HG02610 (cell line): Measurements from ENCODE around the gene FRMD4A.
"Not testable (repeated sequence)": the region's sequence is repeated elsewhere in the genome, so short reads cannot be mapped to it uniquely, and the experiment has no call there.

Experiments
- ATAC-seq: cut with Tn5 transposase; IDR thresholded peaks from one replicate; pipeline ENCODE4 v1.9.1; 2021; ENCODE audit warnings: mild to moderate bottlenecking, moderate library complexity; ENCODE audit not compliant: unreplicated experiment

FRMD4A gene

DNA sequence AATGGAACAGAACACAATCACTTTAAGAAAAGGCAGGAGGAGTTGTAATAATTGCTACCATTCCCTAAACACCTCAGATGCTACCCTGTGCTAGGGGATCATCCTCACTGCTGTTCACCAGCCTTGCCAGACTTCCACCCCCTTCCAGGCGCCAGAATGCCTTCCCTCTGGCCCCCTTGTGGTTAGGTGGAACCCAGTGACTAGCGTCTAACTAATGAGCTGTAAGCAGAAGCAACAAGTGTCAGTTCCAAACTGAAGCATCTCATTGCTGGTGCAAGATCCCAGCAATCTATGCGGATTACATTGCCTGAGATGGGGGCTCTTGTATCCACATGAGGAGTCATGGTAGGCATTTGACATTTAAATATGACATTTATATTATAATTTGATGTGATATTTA, 86.6 kb downstream of the FRMD4A start:
- no peak for ATAC-seq

DNA sequence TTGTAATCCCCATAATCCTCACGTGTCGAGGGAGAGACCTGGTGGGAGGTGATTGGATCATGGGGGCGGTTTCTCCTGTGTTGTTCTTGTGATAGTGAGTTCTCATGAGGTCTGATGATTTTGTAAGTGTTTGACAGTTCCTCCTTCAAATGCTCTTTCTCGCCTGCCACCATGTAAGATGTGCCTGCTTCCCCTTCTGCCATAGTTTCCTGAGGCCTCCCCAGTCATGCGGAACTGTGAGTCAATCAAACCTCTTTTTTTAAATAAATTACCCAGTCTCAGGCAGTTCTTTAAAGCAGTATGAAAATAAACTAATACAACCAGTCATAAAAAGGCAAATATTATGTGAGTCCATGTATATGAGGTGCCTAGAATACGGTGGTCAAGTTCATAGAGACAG, 87.5 kb downstream of the FRMD4A start:
- ATAC-seq: no peak

DNA sequence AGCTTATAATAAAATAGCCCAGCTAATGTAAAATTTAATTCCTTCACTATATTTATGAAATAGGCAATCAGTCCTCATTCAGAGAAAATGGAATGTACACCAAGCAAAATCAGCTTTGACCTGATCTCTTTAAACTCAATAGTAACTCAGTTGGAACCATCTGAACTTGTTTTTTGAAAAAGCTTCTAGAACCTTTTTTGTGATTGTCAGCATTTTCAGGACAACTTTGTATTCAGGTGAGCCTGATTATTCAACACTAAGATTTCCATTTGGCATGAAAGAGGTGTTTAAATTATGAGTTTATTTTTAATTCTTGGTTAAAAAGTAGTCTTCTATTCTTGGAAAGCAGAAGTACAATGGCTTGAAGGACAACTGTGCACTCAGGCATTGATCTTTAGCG, 89.5 kb downstream of the FRMD4A start:
- no peak for ATAC-seq

DNA sequence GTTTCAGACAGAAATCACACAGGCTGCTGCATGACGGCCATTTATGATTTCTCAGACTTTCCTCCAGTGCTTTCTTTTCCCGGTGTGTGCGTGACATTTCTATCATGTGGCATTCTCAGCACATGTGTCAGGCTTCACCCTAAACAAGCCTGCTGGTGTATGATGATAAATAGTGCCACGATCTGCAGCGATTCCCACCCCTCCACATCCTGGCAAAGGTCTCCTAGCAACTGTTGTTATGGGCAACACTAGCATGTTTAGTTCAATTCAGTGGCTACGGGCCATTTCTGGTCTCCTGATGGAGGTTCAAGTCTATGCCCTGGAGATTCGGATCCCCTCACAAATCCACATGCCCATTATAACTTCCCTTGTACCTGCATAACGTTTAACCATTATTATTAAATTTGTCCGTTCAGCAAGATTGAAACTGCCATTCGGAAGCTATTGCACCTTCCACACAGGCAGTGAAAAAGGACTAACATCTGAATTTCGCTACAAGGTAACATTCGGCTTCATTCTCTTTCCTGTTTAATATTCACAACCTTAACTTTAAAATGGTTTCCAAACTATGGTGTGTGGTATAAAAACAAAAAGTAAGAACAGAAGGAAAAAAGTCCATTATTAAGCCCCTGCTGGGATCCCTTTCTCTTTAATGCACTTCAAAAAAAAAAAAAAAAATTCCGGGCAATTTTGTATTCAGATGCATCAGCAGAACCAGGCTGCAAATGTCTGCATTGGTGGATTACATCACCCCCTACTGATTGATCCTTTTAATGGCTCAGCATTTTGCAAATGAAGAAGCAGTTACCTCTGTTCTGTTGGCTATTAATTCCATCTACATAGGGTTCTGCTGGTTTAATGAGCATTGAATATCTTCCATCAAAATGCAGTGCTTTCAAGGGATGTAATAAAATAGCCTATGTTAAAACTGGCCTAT, 90.2 kb downstream of the FRMD4A start:
- ATAC-seq: no peak

DNA sequence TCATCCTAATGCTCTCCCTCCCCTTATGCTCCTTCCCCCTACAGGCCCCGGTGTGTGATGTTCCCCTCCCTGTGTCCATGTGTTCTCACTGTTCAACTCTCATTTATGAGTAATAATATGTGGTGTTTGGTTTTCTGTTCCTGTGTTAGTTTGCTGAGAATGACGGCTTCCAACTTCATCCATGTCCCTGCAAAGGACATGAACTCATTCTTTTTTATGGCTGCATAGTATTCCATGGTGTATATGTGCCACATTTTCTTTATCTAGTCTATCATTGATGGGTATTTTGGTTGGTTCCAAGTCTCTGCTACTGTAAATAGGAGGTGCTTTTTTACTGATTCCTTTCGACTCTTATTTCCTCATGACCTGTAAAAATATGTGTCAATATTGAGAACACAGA, 92.1 kb downstream of the FRMD4A start:
- ATAC-seq: not testable (repeated sequence)

DNA sequence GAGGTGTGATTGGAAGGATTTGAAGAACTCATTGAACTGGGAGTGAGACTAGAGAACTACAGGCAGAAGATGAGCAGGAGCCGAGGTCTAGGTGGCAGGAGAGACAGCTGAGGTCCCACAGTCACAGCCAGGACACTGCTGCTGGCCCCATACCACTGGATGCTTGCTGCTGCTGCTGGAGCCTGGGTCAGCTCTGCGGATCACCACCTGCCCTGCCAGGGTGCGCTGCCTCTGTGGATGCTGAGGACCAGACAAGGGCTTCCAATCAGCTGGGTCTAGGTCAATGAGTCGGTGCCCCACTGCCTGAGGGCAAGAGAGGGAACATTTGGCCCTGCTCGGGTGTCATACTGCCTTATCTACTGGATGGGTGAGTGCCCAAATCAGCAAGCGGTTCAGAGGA, 94.4 kb downstream of the FRMD4A start:
- ATAC-seq: no peak

DNA sequence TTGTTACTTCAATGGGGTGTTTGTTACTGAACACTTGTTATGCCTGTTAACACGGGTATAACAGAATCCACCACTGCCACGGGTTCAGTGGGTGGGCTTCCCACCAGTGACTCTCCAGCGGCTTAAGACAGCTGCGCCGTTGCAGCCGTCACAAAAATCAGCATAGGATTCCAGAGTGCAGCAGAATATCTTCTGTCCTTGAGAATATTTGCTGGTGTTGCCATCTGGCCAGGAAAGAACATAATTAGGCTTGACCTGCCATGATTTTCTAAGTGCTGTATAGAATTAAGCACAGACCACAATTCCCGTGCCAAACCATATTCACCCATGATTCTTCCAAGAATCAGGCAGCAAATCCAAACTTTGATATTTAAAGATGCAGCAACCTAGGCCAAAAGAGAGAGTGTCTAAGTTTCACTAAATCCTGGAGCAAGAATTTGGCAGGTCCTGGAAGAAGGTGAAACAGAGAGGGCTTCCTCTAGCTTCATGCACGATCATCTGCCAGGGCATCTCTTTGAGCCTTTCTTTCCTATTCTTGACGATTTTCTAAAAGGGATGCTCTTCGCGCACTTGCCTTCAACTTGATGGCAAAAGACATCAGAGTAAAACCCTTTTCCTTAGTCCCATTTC, 95.0 kb downstream of the FRMD4A start:
- ATAC-seq: no peak

DNA sequence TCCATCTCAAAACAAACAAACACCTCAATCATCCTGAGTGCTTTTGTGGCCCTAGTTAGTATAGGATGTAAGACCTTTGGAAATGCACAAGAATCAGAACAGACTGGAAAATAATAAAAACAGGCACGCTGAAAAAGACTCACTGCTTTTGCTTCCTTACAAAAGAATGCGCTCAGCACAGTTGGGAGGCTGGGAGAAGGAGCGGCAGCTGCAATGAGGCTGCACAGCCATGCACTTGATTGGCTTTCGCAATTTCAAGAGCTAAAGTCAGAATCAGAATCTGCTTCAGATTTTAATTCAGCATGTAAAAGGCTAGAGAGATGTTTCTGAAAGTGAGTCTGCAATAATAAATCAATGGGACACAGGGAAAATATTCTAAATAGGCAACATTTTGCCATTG, 97.2 kb downstream of the FRMD4A start:
- no peak for ATAC-seq

DNA sequence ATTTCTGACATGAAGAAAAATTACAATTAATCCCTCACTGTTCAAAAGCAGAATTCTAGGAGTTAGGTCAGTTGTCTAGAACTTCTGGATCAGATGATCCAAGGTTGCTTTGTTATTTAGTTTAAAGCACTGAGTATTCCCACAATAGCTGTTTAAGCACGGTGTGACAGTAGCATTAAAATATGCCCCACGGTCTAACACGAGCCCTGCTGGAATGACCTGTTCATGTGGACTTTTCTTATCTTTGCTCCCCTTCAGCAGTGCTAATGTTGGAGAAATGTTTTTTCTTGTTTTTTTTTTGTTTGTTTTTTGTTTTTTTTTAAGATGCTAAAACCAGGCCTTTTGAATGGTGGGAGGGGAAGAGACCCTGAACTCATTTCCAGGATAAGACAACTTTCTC, 101.9 kb downstream of the FRMD4A start:
- ATAC-seq: not testable (repeated sequence)

DNA sequence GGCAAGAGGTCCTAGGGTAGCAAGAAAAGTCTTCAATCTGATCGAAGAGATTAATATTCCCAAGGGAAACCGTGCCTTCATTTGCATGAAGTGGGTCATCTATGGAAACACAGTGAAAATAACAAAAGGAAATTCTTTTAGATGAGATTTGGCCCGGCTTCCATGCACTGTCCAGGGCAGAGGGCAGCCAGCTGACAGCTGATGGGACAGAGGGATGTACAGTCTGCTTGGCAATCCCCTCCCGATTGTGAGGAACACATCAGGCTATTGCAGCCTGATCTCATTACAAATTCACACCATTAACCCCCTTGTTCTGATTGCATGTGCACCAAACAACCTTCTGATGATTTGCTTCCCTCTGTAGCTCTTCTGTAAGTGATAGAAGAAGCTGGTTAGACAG, 105.3 kb downstream of the FRMD4A start:
- ATAC-seq: no peak

DNA sequence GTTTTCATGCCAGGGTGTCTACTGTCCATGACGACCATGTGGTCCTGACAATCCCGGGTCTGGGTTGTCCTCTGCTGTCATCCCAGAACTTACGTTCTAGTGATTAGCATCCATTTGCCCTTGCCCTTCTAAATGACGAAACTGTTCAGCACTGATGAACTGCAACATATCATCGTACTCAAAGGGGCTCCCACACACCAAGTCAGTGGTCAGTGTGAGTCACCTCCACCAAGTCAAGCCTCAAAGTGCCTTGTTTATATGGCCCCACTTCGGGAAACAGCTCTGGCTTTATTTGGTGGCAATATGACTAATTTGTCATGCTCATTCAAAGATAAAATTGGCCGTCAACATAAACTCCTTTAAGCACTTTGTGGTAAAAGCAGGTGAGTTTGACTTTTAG, 110.7 kb downstream of the FRMD4A start:
- no peak for ATAC-seq

DNA sequence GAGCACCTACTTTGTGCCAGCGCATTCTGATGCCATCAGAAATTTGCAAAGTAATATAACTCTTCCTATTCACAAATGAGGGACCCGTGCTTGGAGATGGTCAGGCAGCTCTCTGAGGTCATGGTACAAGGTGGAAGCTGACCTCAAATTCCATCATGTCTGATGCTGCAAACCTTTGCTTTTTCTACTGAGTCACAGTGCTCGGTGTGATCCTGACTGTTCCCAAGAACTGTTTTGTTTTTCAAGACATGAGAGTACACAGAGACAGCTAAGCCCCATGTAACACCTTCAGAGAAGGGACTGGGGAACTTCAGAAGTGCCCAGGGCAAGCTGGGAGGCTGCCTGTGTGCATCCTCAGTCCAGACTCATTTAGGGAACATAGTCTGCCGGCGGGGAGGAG, 111.3 kb downstream of the FRMD4A start:
- ATAC-seq: no peak

DNA sequence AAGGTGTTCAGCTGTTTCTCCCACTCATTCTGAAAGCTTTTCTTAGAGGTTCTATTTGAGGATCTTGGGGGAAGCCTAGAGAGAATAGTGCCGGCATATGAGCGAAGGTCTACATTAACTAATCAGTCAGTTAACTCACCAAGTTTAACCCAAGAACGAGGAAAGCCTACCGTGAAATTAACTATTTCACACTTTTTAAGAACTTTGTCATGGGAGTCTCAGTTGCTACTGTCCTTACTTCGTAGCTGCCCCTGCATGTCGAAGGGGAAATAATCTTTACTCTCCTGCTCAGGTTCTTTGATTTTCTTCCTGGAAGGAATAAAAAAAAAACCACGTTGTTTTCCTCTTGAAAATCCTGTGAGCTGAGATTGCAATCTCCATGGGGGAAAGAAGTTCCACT, 115.1 kb downstream of the FRMD4A start:
- ATAC-seq: no peak

DNA sequence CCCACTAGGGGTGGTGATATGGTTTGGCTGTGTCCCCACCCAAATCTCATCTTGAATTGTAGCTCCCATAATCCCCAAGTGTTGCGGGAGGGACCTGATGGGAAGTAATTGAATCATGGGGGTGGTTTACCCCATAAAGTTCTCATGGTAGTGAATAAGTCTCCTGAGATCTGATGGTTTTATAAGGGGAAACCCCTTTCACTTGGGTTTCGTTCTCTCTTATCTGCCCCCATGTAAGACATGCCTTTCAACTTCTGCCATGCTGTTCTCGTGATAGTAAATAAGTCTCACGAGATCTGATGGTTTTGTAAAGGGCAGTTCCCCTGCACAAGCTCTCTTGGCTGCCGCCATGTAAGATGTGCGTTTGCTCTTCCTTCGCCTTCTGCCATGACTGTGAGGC, 117.0 kb downstream of the FRMD4A start:
- ATAC-seq: not testable (repeated sequence)

DNA sequence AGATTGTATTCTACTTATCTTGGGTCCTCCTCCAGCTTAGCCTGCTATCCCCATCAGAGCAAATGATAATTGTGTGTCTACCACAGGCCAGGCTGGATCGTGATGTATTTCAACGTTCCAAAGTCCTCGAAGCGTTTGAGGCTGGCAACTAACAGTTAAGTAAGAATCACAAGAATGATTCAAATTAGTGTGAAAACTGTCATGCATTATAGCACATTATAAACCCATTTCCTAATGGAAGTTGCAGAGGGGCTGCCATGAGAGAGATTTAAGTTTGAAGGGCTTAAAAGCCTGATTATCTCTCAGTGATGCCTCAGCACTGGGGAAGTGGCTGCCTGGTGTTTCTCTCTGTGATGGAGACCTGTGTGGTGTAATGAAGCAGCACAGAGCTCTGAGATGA, 119.1 kb downstream of the FRMD4A start:
- ATAC-seq: no peak

DNA sequence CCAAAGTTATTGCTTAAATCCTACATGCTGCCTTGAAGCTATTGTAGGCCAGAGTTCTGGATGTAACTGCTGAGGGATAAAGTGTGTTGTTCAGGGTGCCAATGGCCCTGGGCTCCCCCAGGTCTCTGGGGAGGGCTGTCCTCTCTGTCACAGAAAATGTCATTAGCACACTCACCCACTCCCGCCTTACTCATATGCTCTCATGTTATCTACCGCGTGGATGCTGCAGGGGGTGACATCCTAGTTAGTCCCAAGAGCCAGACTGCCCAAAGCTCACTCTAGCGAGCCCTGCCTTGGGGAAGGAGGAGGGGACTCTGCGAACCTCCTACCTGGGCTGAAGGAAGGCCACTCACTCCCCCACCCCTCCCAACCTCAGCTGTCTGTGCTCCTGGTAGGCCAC, 122.5 kb downstream of the FRMD4A start:
- no peak for ATAC-seq

DNA sequence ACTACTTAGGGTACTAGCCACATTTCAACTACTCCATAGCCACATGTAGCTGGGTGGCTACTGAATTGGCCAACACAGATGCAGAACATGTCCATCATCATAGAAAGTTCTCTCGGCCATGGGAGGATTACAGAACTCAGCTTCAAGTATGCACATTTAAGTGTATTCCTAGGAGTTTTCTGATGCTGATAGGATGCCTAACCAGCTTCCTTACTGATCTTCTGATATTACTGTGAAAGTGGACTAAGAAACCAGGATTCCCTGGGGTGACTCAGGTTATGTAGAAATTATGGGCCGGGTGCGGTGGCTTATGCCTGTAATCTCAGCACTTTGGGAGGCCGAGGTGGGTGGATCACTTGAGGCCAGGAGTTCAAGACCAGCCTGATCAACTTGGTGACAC, 125.5 kb downstream of the FRMD4A start:
- no peak for ATAC-seq

DNA sequence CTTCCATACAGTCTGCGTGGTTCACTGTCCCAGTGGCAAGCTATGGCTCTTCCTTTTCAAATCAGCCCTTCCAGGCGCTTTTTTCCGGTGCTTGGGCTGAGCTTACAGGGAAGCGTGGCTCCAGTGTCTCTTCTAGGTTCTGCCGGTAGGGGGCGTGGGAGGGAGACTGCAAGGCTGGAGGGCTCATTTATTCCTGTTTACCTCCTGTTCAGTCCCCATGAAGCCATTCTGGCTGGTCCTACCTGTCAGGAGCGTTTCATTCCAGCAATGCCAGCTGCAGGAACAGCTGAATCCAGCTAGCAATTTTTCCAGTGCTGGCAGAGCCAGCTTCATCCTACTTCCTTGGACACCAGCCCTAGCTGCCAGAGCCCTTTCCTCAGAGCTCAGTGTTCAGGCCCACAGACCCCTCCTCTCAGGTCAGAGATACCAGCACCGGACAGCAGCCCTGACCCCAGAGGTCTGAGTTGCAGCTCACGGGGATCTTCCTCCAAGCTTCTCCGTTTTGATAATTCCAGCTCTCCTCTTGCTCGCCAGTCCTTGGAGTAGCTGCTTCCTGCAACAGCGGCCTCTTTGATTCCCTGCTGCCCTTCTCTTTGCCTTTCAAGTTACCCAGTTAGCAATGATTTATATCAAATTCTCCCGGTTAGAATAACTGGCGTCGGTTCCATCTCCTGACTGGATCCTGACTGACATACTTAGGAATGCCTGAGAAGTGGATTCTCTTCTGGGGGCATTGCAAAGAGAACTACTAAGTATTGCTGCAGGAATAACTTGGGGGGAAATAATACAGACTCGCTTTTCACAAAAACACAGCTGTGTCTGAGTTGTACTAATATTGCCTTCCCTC, 129.8 kb downstream of the FRMD4A start:
- ATAC-seq: no peak

DNA sequence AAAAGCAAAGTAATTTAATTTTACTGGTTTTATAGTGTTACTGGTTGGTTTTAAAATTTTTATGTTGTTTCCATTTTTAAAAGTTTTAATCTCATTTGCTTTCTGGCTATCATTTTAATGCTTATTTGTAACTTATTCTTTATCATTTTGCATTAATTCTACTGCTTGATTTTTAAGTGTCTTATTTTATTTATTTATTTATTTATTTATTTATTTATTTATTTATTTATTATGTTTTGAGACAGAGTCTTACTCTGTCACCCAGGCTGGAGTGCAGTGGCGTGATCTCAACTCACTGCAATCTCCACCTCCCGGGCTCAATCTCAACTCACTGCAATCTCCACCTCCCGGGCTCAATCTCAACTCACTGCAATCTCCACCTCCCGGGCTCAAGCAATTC, 131.6 kb downstream of the FRMD4A start:
- not testable (repeated sequence) for ATAC-seq

DNA sequence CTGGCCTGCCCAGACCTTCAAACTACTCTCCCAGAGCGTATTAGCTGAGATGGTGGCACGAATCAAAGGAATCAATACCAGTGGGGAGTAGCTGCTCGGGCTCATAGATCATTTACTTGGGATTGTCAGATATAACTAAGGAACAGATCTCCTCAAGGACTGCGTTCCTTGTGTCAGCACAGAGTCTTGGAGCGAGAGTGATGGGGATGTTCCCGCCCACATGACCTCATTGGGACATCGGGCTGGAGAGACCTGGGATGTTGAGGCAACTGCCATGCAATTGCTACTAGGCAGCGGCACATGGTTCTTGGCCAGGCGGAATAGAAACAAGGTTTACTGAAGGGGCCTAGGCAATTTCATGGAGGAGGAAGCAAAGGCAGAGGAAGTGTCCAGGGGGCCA, 132.6 kb downstream of the FRMD4A start:
- no peak for ATAC-seq

DNA sequence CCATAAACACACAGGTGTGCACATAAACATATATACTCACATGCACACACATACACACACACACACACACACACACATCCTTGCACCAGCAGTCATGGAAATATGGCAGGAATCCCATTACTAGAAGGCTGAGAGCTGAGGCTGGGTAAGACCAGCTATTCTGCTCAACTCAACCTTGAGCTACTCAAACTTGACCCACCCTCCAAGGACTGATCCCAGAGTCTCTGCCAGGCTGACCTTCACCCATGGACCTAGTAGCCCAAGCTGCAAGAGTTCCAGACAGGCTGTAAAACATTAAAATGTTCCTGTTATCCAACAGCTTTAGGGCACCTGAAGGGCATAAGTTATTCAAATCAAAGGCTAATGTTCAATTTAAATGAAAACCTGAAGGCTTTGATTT, 134.6 kb downstream of the FRMD4A start:
- no peak for ATAC-seq

DNA sequence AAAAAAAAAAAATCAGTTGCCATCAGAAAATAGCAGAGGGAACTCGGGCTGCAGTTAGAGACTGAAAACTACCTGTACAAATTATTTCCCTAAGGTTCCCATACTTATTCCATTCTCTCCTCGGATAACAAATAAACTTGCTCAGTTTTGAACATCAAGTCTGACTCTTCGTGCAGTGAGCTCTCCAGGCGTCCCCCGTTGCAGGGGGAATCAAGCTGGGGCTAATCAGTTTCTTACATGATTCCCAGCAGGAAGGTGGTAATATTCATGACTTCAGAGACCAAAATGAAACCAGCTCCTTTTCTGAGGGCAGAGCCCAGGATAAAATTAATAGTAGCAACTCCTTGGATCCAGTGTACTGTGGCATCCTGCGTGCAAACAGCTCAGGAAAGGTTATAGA, 135.3 kb downstream of the FRMD4A start:
- ATAC-seq: no peak
